HG03575 (cell line): ENCODE measurements around the gene PHF8.

Experiments used
- ATAC-seq: cut with Tn5 transposase; IDR thresholded peaks from one replicate; pipeline ENCODE4 v1.9.1; 2021; ENCODE audit not compliant: unreplicated experiment, insufficient number of reproducible peaks, low FRiP score; ENCODE audit errors: extremely low read depth

The PHF8 gene

GRCh38 chrX:54030329-54030728 is 13.9 kb downstream of the PHF8 start:
- no peak for ATAC-seq

GRCh38 chrX:54029529-54030143 is 14.6 kb downstream of the PHF8 start:
- ATAC-seq = no peak

GRCh38 chrX:54024350-54024749 is 19.9 kb downstream of the PHF8 start:
- ATAC-seq = no peak

- ATAC-seq = no peak
These were observed 31.3 kb downstream of the PHF8 start for GRCh38 chrX:54012830-54013500.

- ATAC-seq = no peak
These were observed 36.6 kb downstream of the PHF8 start for GRCh38 chrX:54007682-54008081.

- no peak for ATAC-seq
These were observed 46.5 kb downstream of the PHF8 start for GRCh38 chrX:53997724-53998123.

GRCh38 chrX:53992589-53992988 is 51.7 kb downstream of the PHF8 start:
- no peak for ATAC-seq

- no peak for ATAC-seq
These were observed 54.1 kb downstream of the PHF8 start for GRCh38 chrX:53990171-53990570.

- no peak for ATAC-seq
These were observed 59.4 kb downstream of the PHF8 start for GRCh38 chrX:53984895-53985294.

- no peak for ATAC-seq
These were observed 69.7 kb downstream of the PHF8 start for GRCh38 chrX:53974529-53974928.

GRCh38 chrX:53969540-53969939 is 74.7 kb downstream of the PHF8 start:
- ATAC-seq = no peak

- ATAC-seq = no peak
These were observed 94.0 kb downstream of the PHF8 start for GRCh38 chrX:53950130-53950733.

- ATAC-seq = no peak
These were observed 104.1 kb downstream of the PHF8 start for GRCh38 chrX:53940180-53940579.

GRCh38 chrX:53939127-53939526 is 105.1 kb downstream of the PHF8 start:
- no peak for ATAC-seq

- no peak for ATAC-seq
These were observed 113.5 kb downstream of the PHF8 start for GRCh38 chrX:53930515-53931380.

GRCh38 chrX:53926030-53926429 is 118.2 kb downstream of the PHF8 start:
- ATAC-seq = no peak

GRCh38 chrX:53918702-53919101 is 125.6 kb downstream of the PHF8 start:
- no peak for ATAC-seq

- no peak for ATAC-seq
These were observed 143.7 kb downstream of the PHF8 start for GRCh38 chrX:53900623-53901022.

- ATAC-seq = no peak
These were observed 149.0 kb downstream of the PHF8 start for GRCh38 chrX:53895270-53895669.
